Karpas-422 (cell line): Measurements from ENCODE around the gene SLC6A3. TPM values are rescaled to one million over a fixed set of nuclear protein-coding genes. Genes with fewer than 3 reads are reported as not detected.

Experiments
- total RNA-seq: library from RNA; depleted of rRNA; stranded (reverse); fragments of >200 nt; shearing (Covaris generic); gene quantifications from 2 replicates; pipeline ENCODE4 v1.2.3, GENCODE V29; 2014; ENCODE audit warnings: low replicate concordance; rRNA removed

SLC6A3 gene
- total RNA-seq, 1 experiment from 2014 or later, result not detected

Other genes with a start within 250 kb of the SLC6A3 start
- gene SLC6A19, start 243.8 kb downstream of the SLC6A3 start, total RNA-seq, result not detected in 2 replicates
- gene SLC6A18, start 220.1 kb downstream of the SLC6A3 start, total RNA-seq, result not detected in 2 replicates
- gene TERT, start 150.4 kb downstream of the SLC6A3 start, total RNA-seq, result 2.2 and 3.3 TPM in 2 replicates
- gene CLPTM1L, start 100.3 kb downstream of the SLC6A3 start, total RNA-seq, result 141 and 164 TPM in 2 replicates
- gene LPCAT1, start 78.5 kb upstream of the SLC6A3 start, total RNA-seq, result 115 and 124 TPM in 2 replicates